ACHN (cell line): ENCODE data around the gene COX6B2.

Source experiments
- DNase-seq: peaks from one replicate; pipeline ENCODE4 v3.0.0-alpha.2; 2015
- in situ Hi-C: cut with HindIII; loops from 2 replicates; pipeline ENCODE4 v1.10.0; 2017; ENCODE audit warnings: low sequenced_read_pairs, low pct_ligation_motif_present, low pct_unique_long_range_greater_than_20kb

The COX6B2 gene

GRCh38 chr19:55303477-55303876, 51.0 kb downstream of the COX6B2 start:
- in situ Hi-C loops: no loop called here

GRCh38 chr19:55302318-55302703, 52.2 kb downstream of the COX6B2 start:
- in situ Hi-C loops: no loop called here
- no peak for DNase-seq

More at GRCh38 chr19:55303477-55303876, 51.0 kb downstream of the COX6B2 start:
- no peak for DNase-seq

DNA sequence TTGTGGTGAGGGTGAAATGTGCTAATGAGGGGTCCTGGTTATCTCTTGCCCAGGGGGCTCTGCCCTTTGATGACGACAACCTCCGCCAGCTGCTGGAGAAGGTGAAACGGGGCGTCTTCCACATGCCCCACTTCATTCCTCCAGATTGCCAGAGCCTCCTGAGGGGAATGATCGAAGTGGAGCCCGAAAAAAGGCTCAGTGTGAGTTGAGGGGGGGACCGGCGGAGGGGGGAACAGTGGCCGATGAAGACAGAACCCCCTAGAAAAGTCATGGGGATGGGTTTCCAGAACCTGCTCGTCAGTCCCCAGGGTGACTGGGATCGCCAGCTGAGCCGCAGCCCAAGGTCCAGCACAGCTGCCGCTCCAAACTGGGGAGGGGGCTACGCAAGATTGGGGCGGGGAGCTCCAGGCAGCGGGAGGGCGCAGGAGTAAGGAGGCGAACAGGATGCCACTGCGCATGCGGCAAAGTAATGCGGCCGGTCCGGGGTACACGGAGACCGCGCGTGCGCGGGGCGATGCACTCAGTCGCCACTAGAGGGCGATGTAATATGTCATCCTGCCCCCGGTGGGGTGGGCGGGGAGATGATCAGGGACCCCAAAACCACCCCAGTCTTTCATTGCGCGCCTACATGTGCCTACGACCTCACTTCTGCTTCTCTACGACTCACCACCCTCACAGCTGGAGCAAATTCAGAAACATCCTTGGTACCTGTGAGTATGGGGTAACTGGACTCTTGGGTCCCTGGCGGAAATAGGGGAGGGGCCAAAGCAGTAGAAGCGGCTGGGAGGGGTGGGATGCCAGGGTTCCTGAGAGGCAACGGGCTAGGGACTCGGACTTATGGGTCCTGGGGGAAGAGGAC, 52.8 kb downstream of the COX6B2 start:
- DNase-seq: peak; percentile 77

GRCh38 chr19:55300886-55301458, 53.5 kb downstream of the COX6B2 start:
- in situ Hi-C loops: no loop called here
- DNase-seq: no peak

More for the DNA sequence above, 52.8 kb downstream of the COX6B2 start:
- in situ Hi-C loops: no loop called here

- no peak for DNase-seq
- in situ Hi-C loops: no loop called here
Observed at GRCh38 chr19:55299991-55300390, 54.5 kb downstream of the COX6B2 start.
